Measurements from ENCODE around the gene GPD1.

The GPD1 gene

GRCh38 chr12:50103767-50104321, at the start of gene GPD1:
Gene GPD1, plus strand, starts transcription at chr12:50104008. Its CDS starts 43 bp downstream, at chr12:50104051.
- peak; percentile 60 for DNase-seq (ENCODE audit: low spot score)

- no peak for DNase-seq (ENCODE audit: low spot score)
Observed at GRCh38 chr12:50055831-50056638, 47.8 kb upstream of the GPD1 start.

GRCh38 chr12:50056639-50056976, 47.2 kb upstream of the GPD1 start:
- no peak for DNase-seq (ENCODE audit: low spot score)

- peak; percentile 42 for DNase-seq (ENCODE audit: low spot score)
Observed at GRCh38 chr12:50057000-50057841, 46.6 kb upstream of the GPD1 start, which contains the start of gene ASIC1. Gene ASIC1, plus strand, starts transcription at chr12:50057596. Its CDS starts 1,171 bp downstream, at chr12:50058767.

- DNase-seq (ENCODE audit: low spot score), result no peak
Observed at GRCh38 chr12:50057896-50058670, 45.7 kb upstream of the GPD1 start.

GRCh38 chr12:50058743-50059312, 45.0 kb upstream of the GPD1 start:
- no peak for DNase-seq (ENCODE audit: low spot score)

GRCh38 chr12:50059440-50060119, 44.2 kb upstream of the GPD1 start:
- no peak for DNase-seq (ENCODE audit: low spot score)

GRCh38 chr12:50060120-50060468, 43.7 kb upstream of the GPD1 start:
- DNase-seq (ENCODE audit: low spot score), result no peak

- no peak for DNase-seq (ENCODE audit: low spot score)
Observed at GRCh38 chr12:50061171-50061570, 42.6 kb upstream of the GPD1 start.

GRCh38 chr12:50061946-50062686, 41.7 kb upstream of the GPD1 start:
- DNase-seq (ENCODE audit: low spot score), result no peak

GRCh38 chr12:50062728-50063460, 40.9 kb upstream of the GPD1 start:
- no peak for DNase-seq (ENCODE audit: low spot score)

GRCh38 chr12:50065726-50066310, 38.0 kb upstream of the GPD1 start:
- no peak for DNase-seq (ENCODE audit: low spot score)

GRCh38 chr12:50066402-50066801, 37.4 kb upstream of the GPD1 start:
- no peak for DNase-seq (ENCODE audit: low spot score)

- no peak for DNase-seq (ENCODE audit: low spot score)
Observed at GRCh38 chr12:50069069-50069468, 34.7 kb upstream of the GPD1 start.

GRCh38 chr12:50069539-50069938, 34.3 kb upstream of the GPD1 start:
- DNase-seq (ENCODE audit: low spot score), result no peak

- peak; percentile 58 for DNase-seq (ENCODE audit: low spot score)
Observed at GRCh38 chr12:50070314-50071060, 33.3 kb upstream of the GPD1 start.

- DNase-seq (ENCODE audit: low spot score), result no peak
Observed at GRCh38 chr12:50072198-50072907, 31.5 kb upstream of the GPD1 start.

GRCh38 chr12:50073206-50073605, 30.6 kb upstream of the GPD1 start:
- no peak for DNase-seq (ENCODE audit: low spot score)
